ENCODE data around the gene UBE2J2. TPM values are rescaled to one million over a fixed set of nuclear protein-coding genes. Genes with fewer than 3 reads are reported as not detected.

UBE2J2 gene
- total and polyA plus RNA-seq, 2 of the 13 experiments (the other 11 are each of a cell fraction or from before 2014, with no cell fraction given): 25.4 to 29.4 TPM

- no peak for TF ChIP-seq GPBP1L1 (CRISPR knock-in tag; IDR thresholded peaks at IDR 0.05)
- no peak for TF ChIP-seq ZMAT3 (CRISPR knock-in tag; conservative IDR thresholded peaks at IDR 0.05)
- peak; percentile 50; the same call in 1 of the 2 replicates for TF ChIP-seq ZBTB43 (CRISPR knock-in tag; conservative IDR thresholded peaks at IDR 0.05)
- no peak for TF ChIP-seq MTA1 (CRISPR knock-in tag; IDR thresholded peaks at IDR 0.05; ENCODE audit: borderline replicate concordance)
- no peak for TF ChIP-seq ZNF629 (CRISPR knock-in tag; conservative IDR thresholded peaks at IDR 0.05)
- no peak for TF ChIP-seq GMEB1 (CRISPR knock-in tag; IDR thresholded peaks at IDR 0.05; ENCODE audit: borderline replicate concordance)
- TF ChIP-seq AGO1 (IDR thresholded peaks at IDR 0.05; ENCODE audit: low read depth, low read length, poor library complexity, severe bottlenecking): no peak
- 0 out of 2 replicates have a peak, but pooled peaks have one; percentile 4 for TF ChIP-seq ZNF879 (CRISPR knock-in tag; IDR thresholded peaks at IDR 0.05)
- TF ChIP-seq ESRRA (CRISPR knock-in tag; IDR thresholded peaks at IDR 0.05; ENCODE audit: low read depth): no peak
- no peak for TF ChIP-seq ZNF256 (CRISPR knock-in tag; conservative IDR thresholded peaks at IDR 0.05)
- TF ChIP-seq MNT (IDR thresholded peaks at IDR 0.05): no peak
- no peak for TF ChIP-seq CENPX (CRISPR knock-in tag; IDR thresholded peaks at IDR 0.05)
- no peak for TF ChIP-seq ZNF773 (CRISPR knock-in tag; IDR thresholded peaks at IDR 0.05; ENCODE audit: borderline replicate concordance)
- TF ChIP-seq ZMYM2 (CRISPR knock-in tag; IDR thresholded peaks at IDR 0.05): no peak
- TF ChIP-seq CCAR2 (optimal IDR thresholded peaks at IDR 0.05; ENCODE audit: low read depth, low read length): no peak
- peak; percentile 16; the same call in 1 of the 2 replicates for TF ChIP-seq KAT8 (CRISPR knock-in tag; IDR thresholded peaks at IDR 0.05)
- TF ChIP-seq RORA (CRISPR knock-in tag; IDR thresholded peaks at IDR 0.05): no peak
- no peak for TF ChIP-seq ZNF430 (CRISPR knock-in tag; IDR thresholded peaks at IDR 0.05)
- no peak for TF ChIP-seq FOXK2 (IDR thresholded peaks at IDR 0.05)
- no peak; the same call in 1 of the 2 replicates for TF ChIP-seq HIVEP1 (CRISPR knock-in tag; IDR thresholded peaks at IDR 0.05)
- no peak for TF ChIP-seq SNAI1 (CRISPR knock-in tag; IDR thresholded peaks at IDR 0.05; ENCODE audit: borderline replicate concordance)
- no peak for TF ChIP-seq POGK (CRISPR knock-in tag; conservative IDR thresholded peaks at IDR 0.05)
Measured at GRCh38 chr1:1305300-1306069, 31.8 kb upstream of the UBE2J2 start (continued).

Data from HepG2 (cell line).